HepG2 (cell line): ENCODE data around the gene EFNA3. TPM values are rescaled to one million over a fixed set of nuclear protein-coding genes. Genes with fewer than 3 reads are reported as not detected.

Experiments used
- ATF7-NPFF ChIP-seq: sonication (generic); formaldehyde crosslinking; IDR thresholded peaks from 2 replicates; pipeline ENCODE4 v1.8.1; 2023; ENCODE audit warnings: mild to moderate bottlenecking, low read depth, missing genetic modification reagents, moderate library complexity
- DPF2 ChIP-seq: sonication (generic); formaldehyde crosslinking; IDR thresholded peaks from 2 replicates; pipeline ENCODE4 v1.4.0; 2020; ENCODE audit warnings: mild to moderate bottlenecking, low read depth, missing genetic modification reagents, borderline replicate concordance
- FIP1L1 ChIP-seq: fragments of 200-400 bp; formaldehyde crosslinking; IDR thresholded peaks from 2 replicates; pipeline ENCODE4 v1.6.1; 2018; ENCODE audit warnings: low read depth, mild to moderate bottlenecking, low read length, moderate library complexity, borderline replicate concordance; ENCODE audit not compliant: insufficient read depth
- HOXA7 ChIP-seq: sonication (generic); formaldehyde crosslinking; IDR thresholded peaks from 2 replicates; pipeline ENCODE4 v1.8.1; 2022; ENCODE audit warnings: mild to moderate bottlenecking, missing genetic modification reagents, moderate library complexity
- JARID2 ChIP-seq: sonication (generic); formaldehyde crosslinking; IDR thresholded peaks from 2 replicates; pipeline ENCODE4 v1.8.1; 2023; ENCODE audit warnings: missing genetic modification reagents, inconsistent platforms; ENCODE audit not compliant: insufficient replicate concordance
- NCOA2 ChIP-seq: sonication (generic); formaldehyde crosslinking; IDR thresholded peaks from 2 replicates; pipeline ENCODE4 v1.8.0; 2022; ENCODE audit warnings: inconsistent platforms
- ONECUT2 ChIP-seq: sonication (generic); formaldehyde crosslinking; IDR thresholded peaks from 2 replicates; pipeline ENCODE4 v1.4.0; 2020; ENCODE audit warnings: missing genetic modification reagents
- TBX3 ChIP-seq: fragments of 450-650 bp; IDR thresholded peaks from 2 replicates; pipeline ENCODE4 v1.6.1; 2017; ENCODE audit warnings: antibody characterized with exemption, mild to moderate bottlenecking, inconsistent platforms, borderline replicate concordance
- TP53 ChIP-seq: sonication (generic); formaldehyde crosslinking; conservative IDR thresholded peaks from 2 replicates; pipeline ENCODE4 v1.4.0; 2020; ENCODE audit warnings: missing genetic modification reagents
- YEATS2 ChIP-seq: sonication (generic); formaldehyde crosslinking; IDR thresholded peaks from 2 replicates; pipeline ENCODE4 v1.4.0; 2020; ENCODE audit warnings: missing genetic modification reagents, borderline replicate concordance
- YEATS4 ChIP-seq: sonication (generic); formaldehyde crosslinking; IDR thresholded peaks from 2 replicates; pipeline ENCODE4 v1.4.0; 2020; ENCODE audit warnings: missing genetic modification reagents, borderline replicate concordance
- ZFP62 ChIP-seq: sonication (generic); formaldehyde crosslinking; IDR thresholded peaks from 2 replicates; pipeline ENCODE4 v1.4.0; 2020; ENCODE audit warnings: missing genetic modification reagents
- ZNF207 ChIP-seq: fragments of 450-650 bp; IDR thresholded peaks from 2 replicates; pipeline ENCODE4 v1.6.1; 2016; ENCODE audit warnings: antibody characterized with exemption, borderline replicate concordance
- ZNF350 ChIP-seq: sonication (generic); formaldehyde crosslinking; IDR thresholded peaks from 2 replicates; pipeline ENCODE4 v1.4.0; 2020; ENCODE audit warnings: mild to moderate bottlenecking, low read depth, missing genetic modification reagents, borderline replicate concordance
- ZNF510 ChIP-seq: sonication (generic); formaldehyde crosslinking; IDR thresholded peaks from 2 replicates; pipeline ENCODE4 v1.4.0; 2020; ENCODE audit warnings: low read depth, mild to moderate bottlenecking, missing genetic modification reagents
- ZNF746 ChIP-seq: sonication (generic); formaldehyde crosslinking; IDR thresholded peaks from 2 replicates; pipeline ENCODE4 v1.8.0; 2022; ENCODE audit warnings: mild to moderate bottlenecking, missing genetic modification reagents
- ZNF75D ChIP-seq: sonication (generic); formaldehyde crosslinking; IDR thresholded peaks from 2 replicates; pipeline ENCODE4 v1.8.1; 2023; ENCODE audit warnings: missing genetic modification reagents, mild to moderate bottlenecking, borderline replicate concordance
- ZNF772 ChIP-seq: sonication (generic); formaldehyde crosslinking; IDR thresholded peaks from 2 replicates; pipeline ENCODE4 v1.5.0; 2020; ENCODE audit warnings: mild to moderate bottlenecking, missing genetic modification reagents
- ZSCAN29 ChIP-seq: sonication (generic); formaldehyde crosslinking; conservative IDR thresholded peaks from 2 replicates; pipeline ENCODE4 v1.4.0; 2020; ENCODE audit warnings: mild to moderate bottlenecking, missing genetic modification reagents
- polyA plus RNA-seq, 8 experiments: library from polyadenylated mRNA; depleted of rRNA in 3 of 8; stranded (reverse) in 7 of 8; unstranded in 1 of 8; fragments of >200 nt; fragmentation: Illumina TruSeq in 4 of 8; extraction: Trizol in 4 of 8; gene quantifications; 2 replicates each; pipeline versions ENCODE4 v1.2.1 to v1.2.3, GENCODE V29; 2011 to 2016; ENCODE audit warnings: low read depth in 4 of 8, missing spikeins in 1 of 8, mixed read lengths in 1 of 8; ENCODE audit not compliant: insufficient read depth in 1 of 8
- total RNA-seq, 5 experiments: library from RNA; depleted of rRNA; stranded (reverse); fragments of >200 nt; fragmentation: Illumina TruSeq; extraction: Trizol; gene quantifications; 2 replicates each; pipeline ENCODE4 v1.2.3, GENCODE V29; 2016; ENCODE audit warnings: low read depth in 1 of 5
- TF ChIP-seq, protein P1 (sequence below): sonication (generic); formaldehyde crosslinking; IDR thresholded peaks from 2 replicates; pipeline ENCODE4 v1.4.0; 2020; ENCODE audit warnings: missing genetic modification reagents
- TF ChIP-seq, protein P2 (sequence below): sonication (generic); formaldehyde crosslinking; IDR thresholded peaks from 2 replicates; pipeline ENCODE4 v1.5.0; 2020; ENCODE audit warnings: mild to moderate bottlenecking, missing genetic modification reagents, borderline replicate concordance
- TF ChIP-seq, protein P3 (sequence below): sonication (generic); formaldehyde crosslinking; IDR thresholded peaks from 2 replicates; pipeline ENCODE4 v1.4.0; 2020; ENCODE audit warnings: missing genetic modification reagents, borderline replicate concordance

The EFNA3 gene
- total and polyA plus RNA-seq, 2 of the 13 experiments (the other 11 are each of a cell fraction or from before 2014, with no cell fraction given): 1.0 to 5.7 TPM

DNA sequence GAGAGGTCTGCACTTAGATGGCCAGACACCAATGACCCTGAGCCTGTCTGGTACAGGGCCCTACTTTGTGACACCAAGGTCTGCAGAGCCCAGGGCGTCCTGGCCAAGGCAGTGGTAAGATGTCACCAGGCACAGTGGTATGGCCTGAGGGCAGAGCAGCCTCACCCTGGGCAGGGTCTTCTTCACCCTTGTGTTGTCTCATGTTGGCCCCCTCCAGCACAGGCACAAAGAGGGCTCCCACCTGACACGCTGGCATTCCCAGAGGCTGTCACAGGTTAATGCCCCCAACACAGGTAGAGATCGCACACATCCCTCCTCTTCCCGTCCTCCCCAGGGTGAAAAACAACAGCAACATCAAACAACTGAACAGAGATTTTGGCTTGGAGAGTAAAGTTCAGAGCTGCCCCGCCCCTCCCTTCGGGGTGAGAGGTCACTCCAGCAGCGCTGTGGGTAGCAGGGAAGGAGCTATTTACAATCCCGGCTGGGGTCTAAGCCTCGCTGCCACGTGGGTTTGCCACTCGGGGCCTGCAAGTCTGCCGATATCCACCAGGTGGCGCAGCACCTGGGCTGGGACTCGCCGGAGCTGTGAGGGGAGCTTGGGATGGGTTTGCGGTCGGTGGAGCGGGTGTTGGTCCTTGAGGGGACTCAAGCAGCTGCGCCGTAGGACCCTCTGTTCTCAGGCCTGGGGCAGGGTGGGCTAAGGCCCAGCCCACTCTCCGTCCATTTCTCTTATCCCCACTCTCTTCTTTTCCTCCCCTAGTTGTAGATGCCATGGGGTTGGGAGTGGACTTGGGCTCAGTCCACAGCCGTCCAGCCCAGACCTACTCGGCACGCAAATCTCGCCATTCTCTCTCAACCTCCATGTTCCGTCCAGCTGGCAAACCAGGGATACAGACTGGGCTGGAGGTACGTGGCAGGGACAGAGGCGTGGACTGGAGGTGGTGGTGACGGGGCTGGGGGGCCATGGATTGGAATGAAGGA is 12.7 kb downstream of the EFNA3 start (continued):
- TF ChIP-seq ATF7-NPFF (CRISPR knock-in tag) (0 out of 2 replicates have a peak, but pooled peaks have one; percentile 37), YEATS4 (peak; percentile 71; the same call in 1 of the 2 replicates), TP53 (no peak), FIP1L1 (no peak), YEATS2 (CRISPR knock-in tag) (peak; percentile 60; the same call in 1 of the 2 replicates), TBX3 (no peak), ZNF510 (no peak), ZNF75D (no peak), ZSCAN29 (CRISPR knock-in tag) (no peak), ZNF350 (CRISPR knock-in tag) (peak; percentile 87; the same call in 1 of the 2 replicates), JARID2 (CRISPR knock-in tag) (no peak), DPF2 (CRISPR knock-in tag) (no peak), ZNF746 (CRISPR knock-in tag) (peak; percentile 91), ONECUT2 (CRISPR knock-in tag) (no peak), HOXA7 (CRISPR knock-in tag) (no peak), ZFP62 (no peak), ZNF207 (no peak), NCOA2 (CRISPR knock-in tag) (peak; percentile 73), ZNF772 (CRISPR knock-in tag) (0 out of 2 replicates have a peak, but pooled peaks have one; percentile 50)
- TF ChIP-seq, protein P1, sequence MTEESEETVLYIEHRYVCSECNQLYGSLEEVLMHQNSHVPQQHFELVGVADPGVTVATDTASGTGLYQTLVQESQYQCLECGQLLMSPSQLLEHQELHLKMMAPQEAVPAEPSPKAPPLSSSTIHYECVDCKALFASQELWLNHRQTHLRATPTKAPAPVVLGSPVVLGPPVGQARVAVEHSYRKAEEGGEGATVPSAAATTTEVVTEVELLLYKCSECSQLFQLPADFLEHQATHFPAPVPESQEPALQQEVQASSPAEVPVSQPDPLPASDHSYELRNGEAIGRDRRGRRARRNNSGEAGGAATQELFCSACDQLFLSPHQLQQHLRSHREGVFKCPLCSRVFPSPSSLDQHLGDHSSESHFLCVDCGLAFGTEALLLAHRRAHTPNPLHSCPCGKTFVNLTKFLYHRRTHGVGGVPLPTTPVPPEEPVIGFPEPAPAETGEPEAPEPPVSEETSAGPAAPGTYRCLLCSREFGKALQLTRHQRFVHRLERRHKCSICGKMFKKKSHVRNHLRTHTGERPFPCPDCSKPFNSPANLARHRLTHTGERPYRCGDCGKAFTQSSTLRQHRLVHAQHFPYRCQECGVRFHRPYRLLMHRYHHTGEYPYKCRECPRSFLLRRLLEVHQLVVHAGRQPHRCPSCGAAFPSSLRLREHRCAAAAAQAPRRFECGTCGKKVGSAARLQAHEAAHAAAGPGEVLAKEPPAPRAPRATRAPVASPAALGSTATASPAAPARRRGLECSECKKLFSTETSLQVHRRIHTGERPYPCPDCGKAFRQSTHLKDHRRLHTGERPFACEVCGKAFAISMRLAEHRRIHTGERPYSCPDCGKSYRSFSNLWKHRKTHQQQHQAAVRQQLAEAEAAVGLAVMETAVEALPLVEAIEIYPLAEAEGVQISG (CRISPR knock-in tag): peak; percentile 80
- TF ChIP-seq, protein P2, sequence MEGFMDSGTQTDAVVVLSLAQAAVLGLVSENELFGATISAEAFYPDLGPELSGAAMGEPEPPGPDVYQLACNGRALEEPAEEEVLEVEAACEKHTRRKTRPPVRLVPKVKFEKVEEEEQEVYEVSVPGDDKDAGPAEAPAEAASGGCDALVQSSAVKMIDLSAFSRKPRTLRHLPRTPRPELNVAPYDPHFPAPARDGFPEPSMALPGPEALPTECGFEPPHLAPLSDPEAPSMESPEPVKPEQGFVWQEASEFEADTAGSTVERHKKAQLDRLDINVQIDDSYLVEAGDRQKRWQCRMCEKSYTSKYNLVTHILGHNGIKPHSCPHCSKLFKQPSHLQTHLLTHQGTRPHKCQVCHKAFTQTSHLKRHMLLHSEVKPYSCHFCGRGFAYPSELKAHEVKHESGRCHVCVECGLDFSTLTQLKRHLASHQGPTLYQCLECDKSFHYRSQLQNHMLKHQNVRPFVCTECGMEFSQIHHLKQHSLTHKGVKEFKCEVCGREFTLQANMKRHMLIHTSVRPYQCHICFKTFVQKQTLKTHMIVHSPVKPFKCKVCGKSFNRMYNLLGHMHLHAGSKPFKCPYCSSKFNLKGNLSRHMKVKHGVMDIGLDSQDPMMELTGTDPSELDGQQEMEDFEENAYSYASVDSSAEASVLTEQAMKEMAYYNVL (CRISPR knock-in tag): peak; percentile 69; the same call in 1 of the 2 replicates
- TF ChIP-seq, protein P3, sequence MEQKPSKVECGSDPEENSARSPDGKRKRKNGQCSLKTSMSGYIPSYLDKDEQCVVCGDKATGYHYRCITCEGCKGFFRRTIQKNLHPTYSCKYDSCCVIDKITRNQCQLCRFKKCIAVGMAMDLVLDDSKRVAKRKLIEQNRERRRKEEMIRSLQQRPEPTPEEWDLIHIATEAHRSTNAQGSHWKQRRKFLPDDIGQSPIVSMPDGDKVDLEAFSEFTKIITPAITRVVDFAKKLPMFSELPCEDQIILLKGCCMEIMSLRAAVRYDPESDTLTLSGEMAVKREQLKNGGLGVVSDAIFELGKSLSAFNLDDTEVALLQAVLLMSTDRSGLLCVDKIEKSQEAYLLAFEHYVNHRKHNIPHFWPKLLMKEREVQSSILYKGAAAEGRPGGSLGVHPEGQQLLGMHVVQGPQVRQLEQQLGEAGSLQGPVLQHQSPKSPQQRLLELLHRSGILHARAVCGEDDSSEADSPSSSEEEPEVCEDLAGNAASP (CRISPR knock-in tag): peak; percentile 77
